GM12892 (cell line): Measurements from ENCODE around the gene TBRG4.

Source experiments
- POLR2A ChIP-seq: IDR thresholded peaks from 2 replicates; pipeline ENCODE4 v1.6.1; 2011; ENCODE audit warnings: low read depth, low read length, control low read depth
- POLR2AphosphoS5 ChIP-seq: IDR thresholded peaks from 2 replicates; pipeline ENCODE4 v1.6.1; 2011; ENCODE audit warnings: low read depth, low read length, control low read depth
- TAF1 ChIP-seq: IDR thresholded peaks from 2 replicates; pipeline ENCODE4 v1.6.1; 2011; ENCODE audit warnings: low read depth, mild to moderate bottlenecking, control low read depth, low read length, borderline replicate concordance

GRCh38 chr7:45073031-45073785, 38.3 kb downstream of the TBRG4 start:
- TF ChIP-seq POLR2A: no peak
- TF ChIP-seq POLR2AphosphoS5: no peak
- TF ChIP-seq TAF1: no peak
